OCI-LY7 (cell line): ENCODE measurements around the gene UBFD1.

ENCODE experiments used
- CTCF ChIP-seq: fragments of 200-600 bp; sonication (generic); conservative IDR thresholded peaks from 2 replicates; pipeline ENCODE4 v1.5.1; 2014; ENCODE audit warnings: mild to moderate bottlenecking, antibody characterized with exemption, low read length, moderate library complexity, mixed read lengths
- EZH2phosphoT487 ChIP-seq: fragments of 200-600 bp; sonication (generic); IDR thresholded peaks from 2 replicates; pipeline ENCODE4 v1.6.1; 2018; ENCODE audit warnings: low read depth, borderline replicate concordance, mild to moderate bottlenecking, mixed run types, antibody characterized with exemption, low read length, moderate library complexity, mixed read lengths

GRCh38 chr16:23611936-23612335, 54.4 kb downstream of the UBFD1 start:
- TF ChIP-seq CTCF = no peak
- no peak for TF ChIP-seq EZH2phosphoT487
